ENCODE results near the gene IFNG-AS1.

GRCh38 chr12:67977668-67978067 lies 11.6 kb upstream of the IFNG-AS1 start:
- TF ChIP-seq CTCF (conservative IDR thresholded peaks at IDR 0.05 in 1 of 2, IDR thresholded peaks at IDR 0.05 in 1 of 2; ENCODE audit: extremely low read depth in 1 of 2, insufficient read depth in 1 of 2, low read depth in 1 of 2, low read length in 2 of 2) (no peak), EZH2 (IDR thresholded peaks at IDR 0.05; ENCODE audit: borderline replicate concordance, low read length) (no peak)

Measured in mammary epithelial cell (primary cell).